ENCODE results near the gene GTPBP8. TPM values are rescaled to one million over a fixed set of nuclear protein-coding genes. Genes with fewer than 3 reads are reported as not detected.

GTPBP8 gene
- total RNA-seq, 1 experiment from 2014 or later = 16.4 TPM

DNA sequence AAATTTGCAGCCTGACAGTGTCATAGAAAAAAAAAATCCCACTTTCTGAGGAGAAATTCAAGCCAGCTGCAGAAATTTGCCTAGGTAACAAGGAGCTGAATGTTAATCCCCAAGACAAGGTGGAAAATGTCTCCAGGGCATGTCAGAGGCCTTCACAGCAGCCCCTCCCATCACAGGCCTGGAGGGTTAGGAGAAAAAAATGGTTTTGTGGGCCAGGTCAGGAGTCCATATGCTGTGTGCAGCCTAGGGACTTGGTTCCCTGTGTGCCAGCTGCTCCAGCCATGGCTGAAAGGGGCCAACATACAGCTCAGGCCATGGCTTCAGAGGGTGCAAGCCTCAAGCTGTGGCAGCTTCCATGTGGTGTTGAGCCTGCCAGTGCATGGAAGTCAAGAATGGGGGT lies 27.1 kb upstream of the GTPBP8 start:
- ChIA-PET RAD21 (ENCODE audit: low non-redundant PET in 1 of 2, low total read pairs in 2 of 2, uncharacterized antibody in 2 of 2, unreplicated experiment in 2 of 2) (no interaction called here), POLR2A (no interaction called here), CTCF (no interaction called here)
- Histone ChIP-seq H3K79me2 (ENCODE audit: insufficient read depth, low read length) (no peaks in the 10 kb centered on the region), H3K9me3 (ENCODE audit: control insufficient read depth in 1 of 2, insufficient read depth in 1 of 2, low read depth in 1 of 2, low read length in 2 of 2) (0 out of 4 replicates have a peak, but pooled peaks cover 0 to 3% of the 10 kb centered on the region in 2 experiments), H3K4me3 (replicated peaks in 1 of 2; ENCODE audit: low read depth in 1 of 2, low read length in 2 of 2) (no peak overlapping the region), H3K4me1 (ENCODE audit: control insufficient read depth in 1 of 2, insufficient read depth in 2 of 2, low read length in 2 of 2) (no peaks in the 10 kb centered on the region), H4K20me1 (ENCODE audit: insufficient read depth) (no peaks in the 10 kb centered on the region), H3K4me2 (ENCODE audit: low read length) (no peak overlapping the region), H3K27ac (ENCODE audit: low read depth, low read length) (no peak overlapping the region), H3K36me3 (ENCODE audit: control insufficient read depth in 1 of 2, insufficient read depth in 2 of 2, low read length in 2 of 2) (no peaks in the 10 kb centered on the region), H3K27me3 (ENCODE audit: insufficient read depth, low read length) (no peaks in the 10 kb centered on the region), H2AFZ (ENCODE audit: low read depth, low read length, poor library complexity, severe bottlenecking) (no peak overlapping the region), H3K9ac (ENCODE audit: low read length) (no peak overlapping the region), H3K9me2 (ENCODE audit: insufficient read depth) (no peaks in the 10 kb centered on the region)
- intact Hi-C loops (cut with micrococcal nuclease) = no loop called here
- TF ChIP-seq CEBPB (IDR thresholded peaks at IDR 0.05; ENCODE audit: low read depth) (no peak), EGR1 (IDR thresholded peaks at IDR 0.05; ENCODE audit: low read depth) (no peak), POLR2A (IDR thresholded peaks at IDR 0.05; ENCODE audit: borderline replicate concordance, extremely low read depth, insufficient read depth, insufficient read length) (no peak)
- TF ChIP-seq, protein P1, sequence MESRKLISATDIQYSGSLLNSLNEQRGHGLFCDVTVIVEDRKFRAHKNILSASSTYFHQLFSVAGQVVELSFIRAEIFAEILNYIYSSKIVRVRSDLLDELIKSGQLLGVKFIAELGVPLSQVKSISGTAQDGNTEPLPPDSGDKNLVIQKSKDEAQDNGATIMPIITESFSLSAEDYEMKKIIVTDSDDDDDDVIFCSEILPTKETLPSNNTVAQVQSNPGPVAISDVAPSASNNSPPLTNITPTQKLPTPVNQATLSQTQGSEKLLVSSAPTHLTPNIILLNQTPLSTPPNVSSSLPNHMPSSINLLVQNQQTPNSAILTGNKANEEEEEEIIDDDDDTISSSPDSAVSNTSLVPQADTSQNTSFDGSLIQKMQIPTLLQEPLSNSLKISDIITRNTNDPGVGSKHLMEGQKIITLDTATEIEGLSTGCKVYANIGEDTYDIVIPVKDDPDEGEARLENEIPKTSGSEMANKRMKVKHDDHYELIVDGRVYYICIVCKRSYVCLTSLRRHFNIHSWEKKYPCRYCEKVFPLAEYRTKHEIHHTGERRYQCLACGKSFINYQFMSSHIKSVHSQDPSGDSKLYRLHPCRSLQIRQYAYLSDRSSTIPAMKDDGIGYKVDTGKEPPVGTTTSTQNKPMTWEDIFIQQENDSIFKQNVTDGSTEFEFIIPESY (IDR thresholded peaks at IDR 0.05; ENCODE audit: extremely low read depth, insufficient replicate concordance, low read length) = no peak
- TF ChIP-seq, protein P2, sequence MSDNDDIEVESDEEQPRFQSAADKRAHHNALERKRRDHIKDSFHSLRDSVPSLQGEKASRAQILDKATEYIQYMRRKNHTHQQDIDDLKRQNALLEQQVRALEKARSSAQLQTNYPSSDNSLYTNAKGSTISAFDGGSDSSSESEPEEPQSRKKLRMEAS (IDR thresholded peaks at IDR 0.05) = no peak
- ATAC-seq (no peak), DNase-seq (ENCODE audit: low read depth, low spot score) (no peak)
- BruUV-seq (replicated peaks) = no TSS peak

- ATAC-seq (no peak), DNase-seq (ENCODE audit: low read depth, low spot score) (no peak)
- Histone ChIP-seq H3K4me1 (ENCODE audit: control insufficient read depth in 1 of 2, insufficient read depth in 2 of 2, low read length in 2 of 2) (no peaks in the 10 kb centered on the region), H3K9me2 (ENCODE audit: insufficient read depth) (no peaks in the 10 kb centered on the region), H3K4me2 (ENCODE audit: low read length) (no peak overlapping the region), H3K36me3 (ENCODE audit: control insufficient read depth in 1 of 2, insufficient read depth in 2 of 2, low read length in 2 of 2) (no peaks in the 10 kb centered on the region), H3K4me3 (replicated peaks in 1 of 2; ENCODE audit: low read depth in 1 of 2, low read length in 2 of 2) (no peak overlapping the region), H4K20me1 (ENCODE audit: insufficient read depth) (no peaks in the 10 kb centered on the region), H3K79me2 (ENCODE audit: insufficient read depth, low read length) (no peaks in the 10 kb centered on the region), H3K9ac (ENCODE audit: low read length) (no peak overlapping the region), H2AFZ (ENCODE audit: low read depth, low read length, poor library complexity, severe bottlenecking) (no peak overlapping the region), H3K27ac (ENCODE audit: low read depth, low read length) (no peak overlapping the region), H3K27me3 (ENCODE audit: insufficient read depth, low read length) (no peaks in the 10 kb centered on the region), H3K9me3 (ENCODE audit: control insufficient read depth in 1 of 2, insufficient read depth in 1 of 2, low read depth in 1 of 2, low read length in 2 of 2) (0 out of 4 replicates have a peak, but pooled peaks cover 0 to 3% of the 10 kb centered on the region in 2 experiments)
- POLR2A ChIA-PET = no interaction called here
- no peak for TF ChIP-seq SP1 (IDR thresholded peaks at IDR 0.05; ENCODE audit: low read depth)
- BruUV-seq (replicated peaks) = no TSS peak
- CTCF ChIA-PET = interaction anchor here (1.1 kb wide), 1 partner anchor 13 kb away, joined by 4 read pairs; no protein-coding TSS in a partner anchor
- RAD21 ChIA-PET (ENCODE audit: low non-redundant PET in 1 of 2, low total read pairs in 2 of 2, uncharacterized antibody in 2 of 2, unreplicated experiment in 2 of 2) = no interaction called here
- intact Hi-C loops (cut with micrococcal nuclease) = no loop called here
Observed at GRCh38 chr3:112965656-112966055, 25.1 kb upstream of the GTPBP8 start.

Measured in HCT116 (cell line).